HL-60 (cell line): ENCODE measurements around the gene MCM5.

Experiments used
- DNase-seq, 2 experiments: peaks; one replicate each; pipeline ENCODE4 v3.0.0-alpha.2; 2010 to 2020; ENCODE audit warnings: low read depth in 1 of 2, low spot score in 1 of 2
- H3K27ac ChIP-seq: fragments of 250-450 bp; sonication (Bioruptor Pico); replicated peaks from 2 replicates; pipeline ENCODE4 v1.5.1; 2020; ENCODE audit warnings: mild to moderate bottlenecking, moderate library complexity
- H3K27me3 ChIP-seq: fragments of 250-450 bp; sonication (Bioruptor Pico); 2 replicates; pipeline ENCODE4 v1.5.1; 2021; ENCODE audit warnings: mild to moderate bottlenecking, moderate library complexity; ENCODE audit not compliant: insufficient read depth, poor library complexity, severe bottlenecking
- H3K4me3 ChIP-seq: replicated peaks from 2 replicates; pipeline ENCODE4 v1.5.1; 2011; ENCODE audit warnings: mild to moderate bottlenecking, control low read depth, low read length; ENCODE audit not compliant: insufficient read depth
- CTCF ChIP-seq: IDR thresholded peaks from one replicate; pipeline ENCODE4 v1.5.1; 2011; ENCODE audit warnings: low read length, control low read depth, inconsistent platforms; ENCODE audit not compliant: insufficient read depth
- GABPA ChIP-seq: IDR thresholded peaks from 2 replicates; pipeline ENCODE4 v1.6.1; 2012; ENCODE audit warnings: low read depth
- POLR2AphosphoS5 ChIP-seq: IDR thresholded peaks from 2 replicates; pipeline ENCODE4 v1.6.1; 2012; ENCODE audit warnings: low read depth
- SPI1 ChIP-seq: IDR thresholded peaks from 2 replicates; pipeline ENCODE4 v1.6.1; 2012; ENCODE audit warnings: low read depth, mild to moderate bottlenecking, borderline replicate concordance
- TF ChIP-seq, protein P1 (sequence below): IDR thresholded peaks from 2 replicates; pipeline ENCODE4 v1.6.1; 2012; ENCODE audit warnings: low read depth; ENCODE audit not compliant: insufficient replicate concordance

The MCM5 gene

DNA sequence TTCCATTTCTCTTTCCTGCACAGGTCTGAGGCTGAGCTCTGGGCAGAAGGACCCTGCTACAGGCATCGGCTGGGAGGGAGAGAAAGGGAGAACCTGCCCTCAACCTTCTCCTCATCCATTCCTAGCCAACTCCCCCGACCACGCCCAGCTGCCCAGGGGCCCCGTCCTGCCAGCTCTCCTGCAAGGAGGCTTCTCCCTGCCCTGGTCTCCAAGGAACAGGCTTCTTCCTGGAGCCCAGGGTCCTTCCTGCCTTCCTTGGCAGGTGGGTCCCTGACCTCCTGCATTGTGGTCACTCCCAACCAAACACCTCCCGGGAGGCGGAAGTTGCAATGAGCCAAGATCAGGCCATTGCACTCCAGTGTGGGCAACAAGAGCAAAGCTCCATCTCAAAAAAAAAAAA lies 31.6 kb upstream of the MCM5 start:
- Histone ChIP-seq H3K4me3 (no peak overlapping the region), H3K27me3 (no peaks in the 10 kb centered on the region), H3K27ac (no peak overlapping the region)
- no peak for TF ChIP-seq SPI1
- no peak for TF ChIP-seq GABPA
- TF ChIP-seq POLR2AphosphoS5: no peak
- no peak for TF ChIP-seq CTCF
- TF ChIP-seq, protein P1, sequence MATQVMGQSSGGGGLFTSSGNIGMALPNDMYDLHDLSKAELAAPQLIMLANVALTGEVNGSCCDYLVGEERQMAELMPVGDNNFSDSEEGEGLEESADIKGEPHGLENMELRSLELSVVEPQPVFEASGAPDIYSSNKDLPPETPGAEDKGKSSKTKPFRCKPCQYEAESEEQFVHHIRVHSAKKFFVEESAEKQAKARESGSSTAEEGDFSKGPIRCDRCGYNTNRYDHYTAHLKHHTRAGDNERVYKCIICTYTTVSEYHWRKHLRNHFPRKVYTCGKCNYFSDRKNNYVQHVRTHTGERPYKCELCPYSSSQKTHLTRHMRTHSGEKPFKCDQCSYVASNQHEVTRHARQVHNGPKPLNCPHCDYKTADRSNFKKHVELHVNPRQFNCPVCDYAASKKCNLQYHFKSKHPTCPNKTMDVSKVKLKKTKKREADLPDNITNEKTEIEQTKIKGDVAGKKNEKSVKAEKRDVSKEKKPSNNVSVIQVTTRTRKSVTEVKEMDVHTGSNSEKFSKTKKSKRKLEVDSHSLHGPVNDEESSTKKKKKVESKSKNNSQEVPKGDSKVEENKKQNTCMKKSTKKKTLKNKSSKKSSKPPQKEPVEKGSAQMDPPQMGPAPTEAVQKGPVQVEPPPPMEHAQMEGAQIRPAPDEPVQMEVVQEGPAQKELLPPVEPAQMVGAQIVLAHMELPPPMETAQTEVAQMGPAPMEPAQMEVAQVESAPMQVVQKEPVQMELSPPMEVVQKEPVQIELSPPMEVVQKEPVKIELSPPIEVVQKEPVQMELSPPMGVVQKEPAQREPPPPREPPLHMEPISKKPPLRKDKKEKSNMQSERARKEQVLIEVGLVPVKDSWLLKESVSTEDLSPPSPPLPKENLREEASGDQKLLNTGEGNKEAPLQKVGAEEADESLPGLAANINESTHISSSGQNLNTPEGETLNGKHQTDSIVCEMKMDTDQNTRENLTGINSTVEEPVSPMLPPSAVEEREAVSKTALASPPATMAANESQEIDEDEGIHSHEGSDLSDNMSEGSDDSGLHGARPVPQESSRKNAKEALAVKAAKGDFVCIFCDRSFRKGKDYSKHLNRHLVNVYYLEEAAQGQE: no peak
- DNase-seq: peak in 1 of 2 experiments; percentile 9

GRCh38 chr22:35369996-35370395 lies 29.9 kb upstream of the MCM5 start:
- no peak for TF ChIP-seq POLR2AphosphoS5
- TF ChIP-seq, protein P1: no peak
- TF ChIP-seq GABPA: no peak
- TF ChIP-seq CTCF: no peak
- H3K27ac ChIP-seq: no peak overlapping the region
- DNase-seq: no peak
- no peak overlapping the region for H3K4me3 ChIP-seq
- no peaks in the 10 kb centered on the region for H3K27me3 ChIP-seq

DNA sequence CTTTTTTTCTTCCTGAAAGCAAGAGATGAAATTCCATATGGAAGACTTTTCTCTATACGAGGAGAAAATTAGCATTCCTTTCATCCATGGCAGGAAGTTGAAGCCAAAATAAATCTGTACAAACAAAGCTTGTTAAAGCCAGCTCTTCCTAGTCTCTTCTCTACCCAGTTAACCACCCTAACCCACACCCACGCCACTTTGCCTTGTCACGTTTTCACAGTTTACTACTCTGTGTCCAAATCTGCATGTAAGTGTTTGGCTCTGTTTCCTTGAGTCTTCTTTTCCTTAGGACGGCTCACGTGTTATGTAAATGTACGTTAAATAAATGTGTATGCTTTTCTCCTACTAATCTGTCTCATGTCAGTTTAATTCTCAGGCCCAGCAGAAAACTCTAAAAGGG lies 26.2 kb upstream of the MCM5 start:
- TF ChIP-seq, protein P1: no peak
- DNase-seq: no peak
- H3K27ac ChIP-seq: no peak overlapping the region
- H3K27me3 ChIP-seq: no peaks in the 10 kb centered on the region
- no peak overlapping the region for H3K4me3 ChIP-seq

- DNase-seq: peak in 1 of 2 experiments; percentile 65
- TF ChIP-seq SPI1: no peak; the same call in 1 of the 2 replicates
- TF ChIP-seq, protein P1: no peak
- Histone ChIP-seq H3K4me3 (no peak overlapping the region), H3K27me3 (no peaks in the 10 kb centered on the region), H3K27ac (no peak overlapping the region)
Observed at GRCh38 chr22:35375031-35375430, 24.9 kb upstream of the MCM5 start.
